Measurements from ENCODE around the gene UNC45B. TPM values are rescaled to one million over a fixed set of nuclear protein-coding genes. Genes with fewer than 3 reads are reported as not detected.

UNC45B gene
- total and polyA plus RNA-seq, 12 donors = under 0.01 to 0.27 (median 0.13) TPM; not detected in 4

GRCh38 chr17:35142467-35142796, 5.2 kb upstream of the UNC45B start:
- WGBS, 4 donors = 59 to 69% (median 61%) methylated on average over 7 to 8 of the region's 8 CpGs
- intact Hi-C loops (cut with DNase I) = no loop called here
- H3K4me1 ChIP-seq (replicated peaks in 1 of 2) = peaks cover 6 to 10% of the 10 kb centered on the region in 2 donors

GRCh38 chr17:35144840-35145239, 2.8 kb upstream of the UNC45B start:
- Histone ChIP-seq H3K27me3 (no peaks in the 10 kb centered on the region), H3K27ac (no peak overlapping the region), H3K9me3 (replicated peaks in 1 of 3) (no peaks in the 10 kb centered on the region), H3K36me3 (replicated peaks in 1 of 2) (no peaks in the 10 kb centered on the region), H3K4me1 (replicated peaks in 1 of 2) (peaks cover 6 to 10% of the 10 kb centered on the region in 2 donors), H3K4me3 (no peak overlapping the region)
- intact Hi-C loops (cut with DNase I) = no loop called here
- TF ChIP-seq POLR2A (IDR thresholded peaks at IDR 0.05) (no peak), CTCF (IDR thresholded peaks at IDR 0.05) (no peak)
- DNase-seq = no peak
- WGBS, 4 donors = 81 to 87% (median 83%) methylated on average over 4 of the region's 4 CpGs

More at GRCh38 chr17:35142467-35142796, 5.2 kb upstream of the UNC45B start:
- Histone ChIP-seq H3K9me3 (replicated peaks in 1 of 3) (no peaks in the 10 kb centered on the region), H3K36me3 (replicated peaks in 1 of 2) (peaks cover 0 to 18% of the 10 kb centered on the region in 2 donors), H3K4me3 (peak overlapping the region in 2 of 4 donors; percentile 70 to 93), H3K27ac (no peak overlapping the region), H3K27me3 (no peaks in the 10 kb centered on the region)
- no peak for DNase-seq
- no peak for TF ChIP-seq POLR2A (IDR thresholded peaks at IDR 0.05)
- peak in 1 of 6 experiments; percentile 21 for TF ChIP-seq CTCF (IDR thresholded peaks at IDR 0.05)

- 45 to 56% (median 47%) methylated on average over 4 of the region's 4 CpGs for WGBS, 4 donors
- Histone ChIP-seq H3K9me3 (replicated peaks in 1 of 3) (no peaks in the 10 kb centered on the region), H3K27me3 (no peaks in the 10 kb centered on the region), H3K4me1 (replicated peaks in 1 of 2) (peaks cover 1 to 3% of the 10 kb centered on the region in 2 donors), H3K27ac (no peak overlapping the region), H3K36me3 (replicated peaks in 1 of 2) (no peaks in the 10 kb centered on the region), H3K4me3 (no peak overlapping the region)
- intact Hi-C loops (cut with DNase I) = no loop called here
- no peak for TF ChIP-seq CTCF (IDR thresholded peaks at IDR 0.05)
- no peak for TF ChIP-seq POLR2A (IDR thresholded peaks at IDR 0.05)
- DNase-seq = no peak
Observed at GRCh38 chr17:35146214-35146833, 1.3 kb upstream of the UNC45B start.

GRCh38 chr17:35148144-35148543, 527 bp downstream of the UNC45B start:
- no peaks in the 10 kb centered on the region for H3K36me3 ChIP-seq (replicated peaks in 1 of 2)
- H3K27me3 ChIP-seq = no peaks in the 10 kb centered on the region
- no peak overlapping the region for H3K4me3 ChIP-seq
- intact Hi-C loops (cut with DNase I) = no loop called here
- no peak for TF ChIP-seq CTCF (IDR thresholded peaks at IDR 0.05)
- no peak for TF ChIP-seq POLR2A (IDR thresholded peaks at IDR 0.05)
- no peak overlapping the region for H3K27ac ChIP-seq
- DNase-seq = peak in 4 of 7 donors; percentile 18 to 44 (median 34)
- H3K9me3 ChIP-seq (replicated peaks in 1 of 3) = no peaks in the 10 kb centered on the region
- 36 to 48% (median 39%) methylated on average over 6 to 9 of the region's 9 CpGs for WGBS, 4 donors
- H3K4me1 ChIP-seq (replicated peaks in 1 of 2) = no peaks in the 10 kb centered on the region
